HG02885 (cell line): ENCODE data around the gene FTSJ3.

Experiments
- ATAC-seq: cut with Tn5 transposase; IDR thresholded peaks from one replicate; pipeline ENCODE4 v1.9.1; 2021; ENCODE audit warnings: mild to moderate bottlenecking; ENCODE audit not compliant: unreplicated experiment, poor library complexity

Gene FTSJ3

GRCh38 chr17:63830904-63831491, 3.5 kb upstream of the FTSJ3 start:
- no peak for ATAC-seq

GRCh38 chr17:63830278-63830677, 2.8 kb upstream of the FTSJ3 start:
- ATAC-seq, result no peak

GRCh38 chr17:63828936-63829335, 1.5 kb upstream of the FTSJ3 start:
- ATAC-seq, result no peak

- no peak for ATAC-seq
Observed at GRCh38 chr17:63827801-63828221, 348 bp upstream of the FTSJ3 start.

GRCh38 chr17:63826468-63827001, 928 bp downstream of the FTSJ3 start:
- peak; percentile 12 for ATAC-seq

GRCh38 chr17:63824362-63824761, 3.1 kb downstream of the FTSJ3 start:
- no peak for ATAC-seq

- ATAC-seq, result no peak
Observed at GRCh38 chr17:63823659-63824331, 3.7 kb downstream of the FTSJ3 start.

- ATAC-seq, result no peak
Observed at GRCh38 chr17:63822537-63822936, 4.9 kb downstream of the FTSJ3 start.

- ATAC-seq, result no peak
Observed at GRCh38 chr17:63821804-63822203, 5.7 kb downstream of the FTSJ3 start.

- ATAC-seq, result no peak
Observed at GRCh38 chr17:63820963-63821561, 6.4 kb downstream of the FTSJ3 start.

- no peak for ATAC-seq
Observed at GRCh38 chr17:63819585-63820537, 7.6 kb downstream of the FTSJ3 start.

GRCh38 chr17:63819131-63819530, 8.3 kb downstream of the FTSJ3 start:
- ATAC-seq, result no peak

- ATAC-seq, result no peak
Observed at GRCh38 chr17:63817736-63818385, 9.6 kb downstream of the FTSJ3 start.

GRCh38 chr17:63816669-63817068, 10.8 kb downstream of the FTSJ3 start:
- no peak for ATAC-seq

- ATAC-seq, result no peak
Observed at GRCh38 chr17:63816123-63816522, 11.3 kb downstream of the FTSJ3 start.

- no peak for ATAC-seq
Observed at GRCh38 chr17:63809970-63810369, 17.5 kb downstream of the FTSJ3 start.

GRCh38 chr17:63805591-63805990, 21.9 kb downstream of the FTSJ3 start:
- ATAC-seq, result no peak

- no peak for ATAC-seq
Observed at GRCh38 chr17:63804328-63804727, 23.1 kb downstream of the FTSJ3 start.

- no peak for ATAC-seq
Observed at GRCh38 chr17:63800783-63801182, 26.7 kb downstream of the FTSJ3 start.

GRCh38 chr17:63798572-63799106, 28.8 kb downstream of the FTSJ3 start:
- no peak for ATAC-seq
